Heart left ventricle (tissue), 13 donors: ENCODE data around the gene CXCL10.

Experiments
- CTCF ChIP-seq, 12 donors: fragments of 200-600 bp; sonication (generic) in 4 of 12; IDR thresholded peaks; one replicate each; pipeline versions ENCODE4 v1.5.0 to v1.8.0; 2018 to 2022; ENCODE audit warnings: antibody characterized with exemption in 12 of 12, mild to moderate bottlenecking in 5 of 12
- POLR2A ChIP-seq, 2 donors: fragments of 450-650 bp; IDR thresholded peaks; one replicate each; pipeline ENCODE4 v1.6.1; 2017; ENCODE audit warnings: antibody characterized with exemption in 2 of 2, mild to moderate bottlenecking in 2 of 2, moderate library complexity in 2 of 2
- donor health status: ischemic (EF 13 %, LVEDD 7.1; RV severe dilation, severe dysfunction).
- donor health status: DM: no; HTN: yes; CAD: no.
- donor health status: DM: no; HTN: no; CAD: no.
- donor health status: ischemic (EF 25% LVEDD 6.9; RV normal size, moderate dysfunction).
- donor health status: ischemic (EF 25% LVEDD 5.7; RV mildly dilated, moderate dysfunction).
- donor health status: ischemic (EF 35%, LVEDD 5.7; RV mildly dilated, moderate dysfunction).
- donor health status: nonischemic (EF 11% LVEDD 7.7; RV severe dilation, severe dysfunction).
- donor health status: DM: yes; HTN: yes; CAD: no.
- donor health status: PGD.
- donor health status: ischemic (EF 29% LVEDD 5.4; RV normal size, mild dysfunction).
- donor health status: nonischemic (EF 23%, LVEDD 6.1; RV moderate dilation, normal function).

GRCh38 chr4:76053730-76054129, 30.4 kb upstream of the CXCL10 start:
- TF ChIP-seq CTCF (IDR thresholded peaks at IDR 0.05) (no peak), POLR2A (IDR thresholded peaks at IDR 0.05) (no peak)
